PC-9 (cell line): ENCODE results near the gene RINT1.

Experiments
- CTCF ChIP-seq: fragments of 200-600 bp; sonication (generic); conservative IDR thresholded peaks from 2 replicates; pipeline ENCODE4 v1.6.1; 2017; ENCODE audit warnings: mixed run types, antibody characterized with exemption, mild to moderate bottlenecking, moderate library complexity
- EZH2 ChIP-seq: fragments of 200-600 bp; sonication (generic); IDR thresholded peaks from 2 replicates; pipeline ENCODE4 v1.8.0; 2017; ENCODE audit warnings: antibody characterized with exemption, low read depth

GRCh38 chr7:105591522-105591921 is 59.5 kb downstream of the RINT1 start:
- TF ChIP-seq CTCF (no peak), EZH2 (no peak)
